Measurements from ENCODE around the gene NUP42.

NUP42 gene

GRCh38 chr7:23211589-23211988, 29.7 kb downstream of the NUP42 start:
- TF ChIP-seq, protein P1, sequence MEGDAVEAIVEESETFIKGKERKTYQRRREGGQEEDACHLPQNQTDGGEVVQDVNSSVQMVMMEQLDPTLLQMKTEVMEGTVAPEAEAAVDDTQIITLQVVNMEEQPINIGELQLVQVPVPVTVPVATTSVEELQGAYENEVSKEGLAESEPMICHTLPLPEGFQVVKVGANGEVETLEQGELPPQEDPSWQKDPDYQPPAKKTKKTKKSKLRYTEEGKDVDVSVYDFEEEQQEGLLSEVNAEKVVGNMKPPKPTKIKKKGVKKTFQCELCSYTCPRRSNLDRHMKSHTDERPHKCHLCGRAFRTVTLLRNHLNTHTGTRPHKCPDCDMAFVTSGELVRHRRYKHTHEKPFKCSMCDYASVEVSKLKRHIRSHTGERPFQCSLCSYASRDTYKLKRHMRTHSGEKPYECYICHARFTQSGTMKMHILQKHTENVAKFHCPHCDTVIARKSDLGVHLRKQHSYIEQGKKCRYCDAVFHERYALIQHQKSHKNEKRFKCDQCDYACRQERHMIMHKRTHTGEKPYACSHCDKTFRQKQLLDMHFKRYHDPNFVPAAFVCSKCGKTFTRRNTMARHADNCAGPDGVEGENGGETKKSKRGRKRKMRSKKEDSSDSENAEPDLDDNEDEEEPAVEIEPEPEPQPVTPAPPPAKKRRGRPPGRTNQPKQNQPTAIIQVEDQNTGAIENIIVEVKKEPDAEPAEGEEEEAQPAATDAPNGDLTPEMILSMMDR (conservative IDR thresholded peaks at IDR 0.05; ENCODE audit: low read length) = no peak
- H3K4me3 ChIP-seq (ENCODE audit: low read length) = no peak overlapping the region
- no peak for DNase-seq (ENCODE audit: low read depth)

DNA sequence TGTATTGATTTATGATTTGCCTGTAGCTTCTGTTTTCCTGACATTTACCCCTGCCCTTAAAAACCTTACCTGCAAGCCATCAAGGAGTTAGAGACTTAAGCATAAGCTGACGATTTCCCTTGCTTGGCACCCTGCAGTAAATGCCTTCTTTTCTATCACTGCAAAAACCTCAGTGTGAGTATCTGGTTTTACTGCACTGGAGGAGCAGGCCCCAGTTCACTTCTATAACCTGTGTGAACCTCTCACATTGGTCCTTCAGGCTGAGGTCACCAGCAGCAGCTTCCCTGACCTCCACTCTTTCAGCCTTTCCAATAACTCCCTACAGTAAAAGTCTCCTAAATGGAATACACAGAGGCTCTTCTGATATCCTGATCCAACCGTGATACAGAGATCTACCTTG, 30.5 kb downstream of the NUP42 start:
- TF ChIP-seq, protein P1 (conservative IDR thresholded peaks at IDR 0.05; ENCODE audit: low read length) = no peak
- no peak for DNase-seq (ENCODE audit: low read depth)
- no peak overlapping the region for H3K4me3 ChIP-seq (ENCODE audit: low read length)

DNA sequence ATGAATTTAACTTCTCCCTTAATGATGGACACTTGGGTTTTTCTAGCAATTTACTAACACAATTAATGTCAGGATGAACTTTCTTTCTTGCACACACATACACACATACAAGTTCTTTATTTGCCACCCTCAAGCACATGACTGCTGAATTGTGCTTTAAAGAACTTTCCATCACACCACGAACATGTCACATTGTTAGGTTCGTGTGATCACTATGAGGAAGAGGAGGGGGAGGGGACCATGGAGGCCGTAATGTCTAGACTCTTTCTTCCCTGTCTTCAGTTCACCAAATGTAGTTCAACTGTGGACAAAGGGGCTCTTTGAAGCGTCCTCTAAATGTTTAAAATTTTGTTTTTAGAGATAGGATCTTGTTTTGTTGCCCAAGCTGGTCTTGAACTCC, 31.0 kb downstream of the NUP42 start:
- H3K4me3 ChIP-seq (ENCODE audit: low read length) = no peak overlapping the region
- DNase-seq (ENCODE audit: low read depth) = no peak
- TF ChIP-seq, protein P1 (conservative IDR thresholded peaks at IDR 0.05; ENCODE audit: low read length) = no peak

DNA sequence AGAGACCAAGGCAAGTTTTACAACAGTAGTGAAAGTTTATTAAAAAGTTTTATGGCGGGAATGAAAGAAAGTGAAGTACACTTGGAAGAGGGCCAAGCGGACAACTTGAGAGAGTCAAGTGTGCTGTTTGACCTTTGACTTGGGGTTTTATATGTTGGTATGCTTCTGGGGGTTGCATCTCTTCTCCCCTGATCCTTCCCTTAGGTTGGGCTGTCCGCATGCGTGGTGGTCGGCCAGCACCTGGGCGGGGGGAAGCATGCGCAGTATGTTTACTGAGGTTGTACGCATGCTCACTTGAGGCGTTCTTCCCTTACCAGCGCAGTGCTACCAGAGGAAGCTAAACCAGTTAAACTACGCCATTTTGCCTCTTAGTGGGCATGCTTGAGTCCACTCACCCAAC, 31.9 kb downstream of the NUP42 start:
- TF ChIP-seq, protein P1 (conservative IDR thresholded peaks at IDR 0.05; ENCODE audit: low read length) = no peak
- DNase-seq (ENCODE audit: low read depth) = no peak
- no peak overlapping the region for H3K4me3 ChIP-seq (ENCODE audit: low read length)

- TF ChIP-seq, protein P1 (conservative IDR thresholded peaks at IDR 0.05; ENCODE audit: low read length) = no peak
- DNase-seq (ENCODE audit: low read depth) = no peak
- H3K4me3 ChIP-seq (ENCODE audit: low read length) = no peak overlapping the region
These were observed 32.6 kb downstream of the NUP42 start for GRCh38 chr7:23214423-23214822.

DNA sequence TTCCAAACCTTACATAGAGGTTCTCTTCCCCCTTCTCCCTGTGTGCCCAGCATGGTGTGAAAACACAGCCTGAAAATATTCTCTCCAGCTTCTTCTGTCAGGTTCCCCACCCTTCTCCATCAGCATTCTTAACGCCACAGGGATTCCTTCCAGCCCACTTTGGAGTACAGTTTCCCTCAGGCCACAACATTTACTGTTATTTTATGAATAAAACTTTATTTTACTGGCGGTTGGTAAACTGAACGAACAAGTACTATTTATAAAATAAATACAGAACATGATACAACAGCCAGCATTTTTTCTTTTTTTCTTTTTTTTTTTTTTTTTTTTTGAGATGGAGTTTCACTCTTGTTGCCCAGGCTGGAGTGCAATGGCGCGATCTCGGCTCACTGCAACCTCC, 33.1 kb downstream of the NUP42 start:
- TF ChIP-seq, protein P1 (conservative IDR thresholded peaks at IDR 0.05; ENCODE audit: low read length) = no peak
- H3K4me3 ChIP-seq (ENCODE audit: low read length) = no peak overlapping the region
- DNase-seq (ENCODE audit: low read depth) = no peak

DNA sequence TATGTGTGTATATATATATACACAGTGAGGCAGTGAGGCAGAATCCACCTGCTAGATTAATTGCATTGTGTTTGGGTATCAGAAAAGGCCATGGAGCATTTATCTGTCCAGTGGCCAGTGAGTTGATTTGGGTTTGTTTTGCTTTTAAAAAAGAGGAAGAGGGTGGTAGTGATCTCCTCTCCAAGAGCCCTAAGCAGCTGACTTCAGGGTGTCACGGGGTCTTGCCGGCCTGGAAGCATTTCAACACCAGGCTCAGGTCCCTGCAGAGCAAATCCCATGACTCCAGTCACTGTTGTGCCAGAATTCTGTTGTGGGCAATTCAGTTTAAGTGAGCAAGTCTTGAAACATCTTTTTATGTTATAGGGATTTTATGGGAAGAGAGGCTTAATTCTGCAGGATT, 34.2 kb downstream of the NUP42 start:
- no peak for DNase-seq (ENCODE audit: low read depth)
- TF ChIP-seq, protein P1 (conservative IDR thresholded peaks at IDR 0.05; ENCODE audit: low read length) = no peak
- H3K4me3 ChIP-seq (ENCODE audit: low read length) = no peak overlapping the region

All from AG10803 (cell line).